H9 (cell line): ENCODE measurements around the gene ECD. TPM values are rescaled to one million over a fixed set of nuclear protein-coding genes. Genes with fewer than 3 reads are reported as not detected.
A peak's percentile ranks its signal among the peaks of the same experiment; 100 is the strongest.

Experiments
- DNase-seq: peaks from one replicate; pipeline ENCODE4 v3.0.0-alpha.2; 2017
- H2AFZ ChIP-seq: one replicate; pipeline ENCODE4 v1.6.1; 2013; ENCODE audit warnings: mild to moderate bottlenecking, low read length, control low read depth, moderate library complexity
- H2AK5ac ChIP-seq: 2 replicates; pipeline ENCODE4 v1.6.1; 2013; ENCODE audit warnings: low read length, control low read depth, mixed read lengths; ENCODE audit not compliant: insufficient read length
- H2BK120ac ChIP-seq: one replicate; pipeline ENCODE4 v1.6.1; 2013; ENCODE audit warnings: low read depth, mild to moderate bottlenecking, low read length, control low read depth, inconsistent platforms; ENCODE audit not compliant: poor library complexity, severe bottlenecking
- H2BK12ac ChIP-seq: 2 replicates; pipeline ENCODE4 v1.6.1; 2013; ENCODE audit warnings: low read length, control low read depth, mixed read lengths, low read depth; ENCODE audit not compliant: insufficient read length
- H2BK15ac ChIP-seq: 2 replicates; pipeline ENCODE4 v1.6.1; 2013; ENCODE audit warnings: low read depth, low read length, control low read depth
- H2BK20ac ChIP-seq: one replicate; pipeline ENCODE4 v1.6.1; 2013; ENCODE audit warnings: low read depth, mild to moderate bottlenecking, low read length, control low read depth, inconsistent platforms; ENCODE audit not compliant: poor library complexity, severe bottlenecking
- H2BK5ac ChIP-seq: 2 replicates; pipeline ENCODE4 v1.6.1; 2013; ENCODE audit warnings: low read length, control low read depth, mixed read lengths; ENCODE audit not compliant: insufficient read length
- H3K14ac ChIP-seq: 2 replicates; pipeline ENCODE4 v1.6.1; 2013; ENCODE audit warnings: low read length, control low read depth; ENCODE audit not compliant: insufficient read depth
- H3K18ac ChIP-seq: 2 replicates; pipeline ENCODE4 v1.6.1; 2013; ENCODE audit warnings: low read depth, mild to moderate bottlenecking, mixed read lengths, low read length, control low read depth; ENCODE audit not compliant: insufficient read length
- H3K23ac ChIP-seq: 2 replicates; pipeline ENCODE4 v1.6.1; 2013; ENCODE audit warnings: low read length, control low read depth, mixed read lengths, low read depth; ENCODE audit not compliant: insufficient read length
- H3K23me2 ChIP-seq: 2 replicates; pipeline ENCODE4 v1.6.1; 2013; ENCODE audit warnings: low read depth, mild to moderate bottlenecking, mixed read lengths, low read length, control low read depth; ENCODE audit not compliant: insufficient read length, poor library complexity, severe bottlenecking
- H3K27ac ChIP-seq: 2 replicates; pipeline ENCODE4 v1.5.1; 2013; ENCODE audit warnings: low read length, control low read depth, mixed read lengths, low read depth; ENCODE audit not compliant: insufficient read length
- H3K27me3 ChIP-seq: 2 replicates; pipeline ENCODE4 v1.6.1; 2013; ENCODE audit warnings: low read length, control low read depth, inconsistent platforms; ENCODE audit not compliant: insufficient read depth
- H3K4ac ChIP-seq: 2 replicates; pipeline ENCODE4 v1.6.1; 2013; ENCODE audit warnings: low read depth, mild to moderate bottlenecking, control low read depth, inconsistent platforms, low read length, moderate library complexity
- H3K4me1 ChIP-seq: 2 replicates; pipeline ENCODE4 v1.6.1; 2013; ENCODE audit warnings: low read length, control low read depth, inconsistent platforms; ENCODE audit not compliant: insufficient read depth
- H3K4me2 ChIP-seq: 2 replicates; pipeline ENCODE4 v1.6.1; 2013; ENCODE audit warnings: low read length, control low read depth, mixed read lengths; ENCODE audit not compliant: insufficient read length, insufficient read depth
- H3K56ac ChIP-seq: 2 replicates; pipeline ENCODE4 v1.6.1; 2013; ENCODE audit warnings: low read depth, mild to moderate bottlenecking, mixed read lengths, low read length, control low read depth; ENCODE audit not compliant: insufficient read length
- H3K79me1 ChIP-seq: 2 replicates; pipeline ENCODE4 v1.6.1; 2013; ENCODE audit warnings: low read depth, mild to moderate bottlenecking, moderate library complexity, low read length, control low read depth, inconsistent platforms; ENCODE audit not compliant: insufficient read depth, poor library complexity, severe bottlenecking
- H3K79me2 ChIP-seq: 2 replicates; pipeline ENCODE4 v1.6.1; 2013; ENCODE audit warnings: low read length, control low read depth, inconsistent platforms; ENCODE audit not compliant: insufficient read depth
- H3K9ac ChIP-seq: 2 replicates; pipeline ENCODE4 v1.6.1; 2013; ENCODE audit warnings: low read length, control low read depth, mixed read lengths; ENCODE audit not compliant: insufficient read length; ENCODE audit errors: extremely low read depth
- H3K9me3 ChIP-seq: one replicate; pipeline ENCODE4 v1.6.1; 2013; ENCODE audit warnings: low read depth, low read length, inconsistent platforms; ENCODE audit not compliant: control insufficient read depth
- H3T11ph ChIP-seq: one replicate; pipeline ENCODE4 v1.6.1; 2013; ENCODE audit warnings: mild to moderate bottlenecking, low read length, control low read depth, inconsistent platforms
- H4K20me1 ChIP-seq: one replicate; pipeline ENCODE4 v1.6.1; 2013; ENCODE audit not compliant: control insufficient read depth, insufficient read length, insufficient read depth
- H4K5ac ChIP-seq: 2 replicates; pipeline ENCODE4 v1.6.1; 2013; ENCODE audit warnings: low read depth, mild to moderate bottlenecking, mixed read lengths, low read length, control low read depth; ENCODE audit not compliant: insufficient read length
- H4K8ac ChIP-seq: replicated peaks from 2 replicates; pipeline ENCODE4 v1.6.1; 2013; ENCODE audit warnings: low read length, control low read depth, mixed read lengths, low read depth; ENCODE audit not compliant: insufficient read length
- H4K91ac ChIP-seq: 2 replicates; pipeline ENCODE4 v1.6.1; 2013; ENCODE audit warnings: low read depth, mild to moderate bottlenecking, moderate library complexity, mixed read lengths, low read length, control low read depth; ENCODE audit not compliant: insufficient read length
- H3K27ac Mint-ChIP-seq, 3 experiments: 2 replicates in 2 of 3; 3 replicates in 1 of 3; pipeline ENCODE4 v1.8.0; 2020 to 2021; ENCODE audit warnings: mixed read lengths in 3 of 3, mild to moderate bottlenecking in 1 of 3, moderate library complexity in 1 of 3
- H3K27me3 Mint-ChIP-seq: 2 replicates; pipeline ENCODE4 v1.8.0; 2021; ENCODE audit warnings: low read depth, mild to moderate bottlenecking, moderate library complexity, mixed read lengths
- H3K36me3 Mint-ChIP-seq, 3 experiments: 2 replicates in 2 of 3; 3 replicates in 1 of 3; pipeline ENCODE4 v1.8.0; 2020 to 2021; ENCODE audit warnings: low read depth in 3 of 3, mixed read lengths in 3 of 3; ENCODE audit not compliant: insufficient read depth in 1 of 3
- H3K4me1 Mint-ChIP-seq, 2 experiments: 2 replicates each; pipeline ENCODE4 v1.8.0; 2020; ENCODE audit warnings: mixed read lengths in 2 of 2
- H3K4me3 Mint-ChIP-seq, 2 experiments: 2 replicates in 1 of 2; 3 replicates in 1 of 2; pipeline ENCODE4 v1.8.0; 2020 to 2021; ENCODE audit warnings: mild to moderate bottlenecking in 2 of 2, mixed read lengths in 2 of 2, moderate library complexity in 1 of 2
- H3K9me3 Mint-ChIP-seq, 2 experiments: 2 replicates in 1 of 2; 3 replicates in 1 of 2; pipeline ENCODE4 v1.8.0; 2020; ENCODE audit warnings: mild to moderate bottlenecking in 2 of 2, mixed read lengths in 2 of 2, moderate library complexity in 1 of 2
- WGBS: extraction: QIAGEN DNeasy Blood & Tissue Kit; methylation state at CpG from one replicate; pipeline ENCODE4 v1.1.7; 2013; ENCODE audit warnings: missing lambda C conversion rate, low lambda C conversion rate, mixed read lengths; ENCODE audit not compliant: insufficient read length; ENCODE audit errors: extremely low coverage; 5-methylcytosine and 5-hydroxymethylcytosine counted together
- total RNA-seq: library from RNA; stranded (reverse); gene quantifications from 2 replicates; pipeline ENCODE4 v1.2.1, GENCODE V29; 2021
- TF ChIP-seq, protein P1 (sequence below): fragments of 200-600 bp; sonication (generic); conservative IDR thresholded peaks from 3 replicates; pipeline ENCODE4 v1.8.0; 2021; ENCODE audit warnings: antibody characterized with exemption, mild to moderate bottlenecking

The ECD gene
- total RNA-seq, 1 experiment from 2014 or later = 41.6 TPM

DNA sequence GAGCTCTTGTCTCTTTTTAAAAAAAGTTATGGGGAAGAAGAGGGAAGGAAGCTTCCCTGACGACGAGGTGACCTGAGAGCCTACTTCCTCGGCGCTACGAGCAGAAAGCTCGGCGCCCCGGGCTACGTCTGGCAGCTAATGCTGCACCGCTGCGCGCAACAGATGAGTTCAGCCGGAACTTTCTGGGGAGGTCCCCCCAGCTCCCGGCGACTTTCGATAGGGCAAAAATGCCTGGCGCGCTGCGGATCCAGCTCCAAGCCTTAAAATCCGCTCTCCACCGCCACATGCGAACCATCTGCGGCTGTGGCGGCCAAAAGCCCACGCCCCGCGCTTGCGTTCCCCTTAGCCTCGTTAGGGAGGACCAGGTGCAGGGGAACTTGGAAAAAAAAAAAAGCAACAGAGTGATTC, 71.8 kb downstream of the ECD start:
- peak; percentile 71 for DNase-seq
- no peaks in the 10 kb centered on the region for H3K4me1 ChIP-seq
- H3K9me3 ChIP-seq = no peaks in the 10 kb centered on the region
- H3K4me3 Mint-ChIP-seq = peak overlapping the region; percentile 94 to 95
- H3K36me3 Mint-ChIP-seq = no peaks in the 10 kb centered on the region
- TF ChIP-seq, protein P1, sequence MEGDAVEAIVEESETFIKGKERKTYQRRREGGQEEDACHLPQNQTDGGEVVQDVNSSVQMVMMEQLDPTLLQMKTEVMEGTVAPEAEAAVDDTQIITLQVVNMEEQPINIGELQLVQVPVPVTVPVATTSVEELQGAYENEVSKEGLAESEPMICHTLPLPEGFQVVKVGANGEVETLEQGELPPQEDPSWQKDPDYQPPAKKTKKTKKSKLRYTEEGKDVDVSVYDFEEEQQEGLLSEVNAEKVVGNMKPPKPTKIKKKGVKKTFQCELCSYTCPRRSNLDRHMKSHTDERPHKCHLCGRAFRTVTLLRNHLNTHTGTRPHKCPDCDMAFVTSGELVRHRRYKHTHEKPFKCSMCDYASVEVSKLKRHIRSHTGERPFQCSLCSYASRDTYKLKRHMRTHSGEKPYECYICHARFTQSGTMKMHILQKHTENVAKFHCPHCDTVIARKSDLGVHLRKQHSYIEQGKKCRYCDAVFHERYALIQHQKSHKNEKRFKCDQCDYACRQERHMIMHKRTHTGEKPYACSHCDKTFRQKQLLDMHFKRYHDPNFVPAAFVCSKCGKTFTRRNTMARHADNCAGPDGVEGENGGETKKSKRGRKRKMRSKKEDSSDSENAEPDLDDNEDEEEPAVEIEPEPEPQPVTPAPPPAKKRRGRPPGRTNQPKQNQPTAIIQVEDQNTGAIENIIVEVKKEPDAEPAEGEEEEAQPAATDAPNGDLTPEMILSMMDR = no peak
- H2AFZ ChIP-seq = no peak overlapping the region
- H3K9ac ChIP-seq = peak overlapping the region; percentile 73
- no peaks in the 10 kb centered on the region for H3K9me3 Mint-ChIP-seq
- H4K5ac ChIP-seq = no peak overlapping the region
- no peaks in the 10 kb centered on the region for H3K27me3 Mint-ChIP-seq
- H4K91ac ChIP-seq = no peak overlapping the region
- H3K56ac ChIP-seq = no peak overlapping the region
- H3K18ac ChIP-seq = peak overlapping the region; percentile 81
- peak overlapping the region; percentile 78 for H3K4me2 ChIP-seq
- no peak overlapping the region for H4K8ac ChIP-seq
- no peak overlapping the region for H2BK20ac ChIP-seq
- no peak overlapping the region for H3K23ac ChIP-seq
- H3K27me3 ChIP-seq = no peaks in the 10 kb centered on the region
- H4K20me1 ChIP-seq = no peaks in the 10 kb centered on the region
- H2BK12ac ChIP-seq = no peak overlapping the region
- H2BK15ac ChIP-seq = no peak overlapping the region
- H3T11ph ChIP-seq = no peak overlapping the region
- no peak overlapping the region for H3K27ac ChIP-seq
- no peak overlapping the region for H2BK120ac ChIP-seq
- peak overlapping the region; percentile 84; the same call in 1 of the 2 replicates for H3K14ac ChIP-seq
- H3K79me2 ChIP-seq = no peaks in the 10 kb centered on the region
- H3K79me1 ChIP-seq = no peaks in the 10 kb centered on the region
- peaks cover 7% of the 10 kb centered on the region for H3K23me2 ChIP-seq
- H3K4ac ChIP-seq = no peak overlapping the region
- peaks cover 18 to 21% of the 10 kb centered on the region in 2 experiments for H3K4me1 Mint-ChIP-seq
- peak overlapping the region; percentile 83 to 98 (median 87); a peak in 6 of 7 replicates for H3K27ac Mint-ChIP-seq
- no CpG with 5 or more reads among the region's 29 CpGs for WGBS
- no peak overlapping the region for H2AK5ac ChIP-seq
- H2BK5ac ChIP-seq = no peak overlapping the region
